Kidney capillary endothelial cell (primary cell): ENCODE measurements around the gene ADCY5.

Experiments
- DNase-seq: peaks from one replicate; pipeline ENCODE4 v3.0.0-alpha.2; 2018; ENCODE audit warnings: low spot score

ADCY5 gene

DNA sequence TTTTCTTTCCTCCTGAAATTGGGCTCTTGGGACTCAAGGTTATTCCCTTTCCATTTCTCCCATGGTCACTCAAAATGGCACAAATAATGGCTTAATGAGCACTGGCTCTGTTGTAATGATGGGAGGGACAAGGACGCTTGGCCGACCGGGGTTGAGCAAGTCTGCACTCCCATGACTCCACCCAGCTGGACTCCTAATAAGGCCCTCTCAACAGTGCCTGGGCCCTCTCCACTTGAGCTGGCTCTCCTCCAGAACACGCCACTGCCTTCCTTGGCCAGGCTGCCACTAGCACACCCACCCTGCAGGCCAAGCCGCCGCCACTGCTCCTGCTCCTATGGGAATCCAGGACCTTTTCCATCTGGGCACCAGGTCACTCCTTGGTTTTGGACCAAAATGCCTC, 42.3 kb downstream of the ADCY5 start:
- DNase-seq, result no peak

DNA sequence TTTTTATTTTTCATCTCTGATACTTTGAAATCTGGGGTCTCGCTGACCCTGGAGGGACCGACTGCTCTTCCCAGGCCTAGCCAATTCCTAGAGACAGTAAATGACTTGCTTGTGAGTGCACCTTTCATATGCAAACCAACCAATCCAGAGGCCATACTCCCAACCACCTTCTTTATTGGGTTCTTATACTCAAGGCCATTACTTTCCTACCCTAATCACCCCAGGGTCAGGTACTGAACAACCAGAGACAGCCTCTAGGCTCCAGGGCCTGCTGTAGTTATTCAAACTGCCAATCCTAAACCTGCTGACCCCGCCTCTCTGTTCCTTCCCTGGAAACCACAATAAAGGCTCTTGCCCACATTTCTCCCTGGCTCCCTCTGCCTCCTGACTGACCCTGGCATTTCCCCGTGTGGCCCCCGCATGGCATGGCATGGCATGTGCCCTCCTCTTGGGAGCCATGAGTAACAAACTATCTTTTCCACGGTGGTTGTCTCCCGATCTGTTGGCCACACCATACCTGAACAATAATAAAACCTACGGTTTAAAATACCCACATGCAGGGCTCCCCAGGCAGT, 42.9 kb downstream of the ADCY5 start:
- DNase-seq, result no peak

DNA sequence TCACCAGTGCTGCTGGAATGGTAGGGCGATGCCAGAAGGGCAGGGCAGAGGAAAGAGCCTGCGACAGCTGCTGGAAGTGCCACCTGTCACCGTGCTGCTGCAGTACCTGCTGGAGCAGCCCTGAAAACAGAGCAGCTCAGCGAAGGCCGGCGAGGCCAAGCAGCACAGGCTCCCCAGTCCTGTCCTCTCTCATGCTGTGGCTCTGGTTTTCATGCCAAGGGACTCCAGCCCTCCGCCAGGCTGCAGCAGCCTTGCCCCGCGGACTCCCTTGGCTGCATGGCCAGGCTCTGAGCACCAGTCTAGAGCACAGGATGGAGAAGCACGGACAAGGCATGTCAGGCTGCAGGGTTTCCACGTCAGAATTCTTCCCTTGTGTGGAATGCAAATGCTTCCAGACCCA, 43.9 kb downstream of the ADCY5 start:
- DNase-seq, result no peak

DNA sequence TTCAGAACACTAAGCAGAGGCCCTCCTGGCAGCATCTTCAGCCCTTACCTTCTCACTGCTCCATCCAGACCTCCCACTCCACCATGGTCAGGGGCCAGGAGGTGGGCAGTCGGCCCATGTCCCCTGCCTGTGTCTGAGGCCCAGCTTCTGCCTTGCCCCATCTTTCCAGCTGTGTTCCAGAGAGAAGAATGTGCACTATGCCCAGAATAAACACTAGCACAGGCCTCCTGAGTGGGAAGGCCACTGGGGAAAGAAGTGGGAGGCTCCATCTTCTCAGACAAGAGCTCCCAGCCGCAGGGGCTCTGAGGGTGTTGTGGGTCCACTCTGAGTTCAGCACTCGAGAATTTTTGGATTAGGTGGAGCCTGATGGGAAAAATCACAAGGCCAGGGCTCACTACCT, 44.5 kb downstream of the ADCY5 start:
- DNase-seq, result no peak

DNA sequence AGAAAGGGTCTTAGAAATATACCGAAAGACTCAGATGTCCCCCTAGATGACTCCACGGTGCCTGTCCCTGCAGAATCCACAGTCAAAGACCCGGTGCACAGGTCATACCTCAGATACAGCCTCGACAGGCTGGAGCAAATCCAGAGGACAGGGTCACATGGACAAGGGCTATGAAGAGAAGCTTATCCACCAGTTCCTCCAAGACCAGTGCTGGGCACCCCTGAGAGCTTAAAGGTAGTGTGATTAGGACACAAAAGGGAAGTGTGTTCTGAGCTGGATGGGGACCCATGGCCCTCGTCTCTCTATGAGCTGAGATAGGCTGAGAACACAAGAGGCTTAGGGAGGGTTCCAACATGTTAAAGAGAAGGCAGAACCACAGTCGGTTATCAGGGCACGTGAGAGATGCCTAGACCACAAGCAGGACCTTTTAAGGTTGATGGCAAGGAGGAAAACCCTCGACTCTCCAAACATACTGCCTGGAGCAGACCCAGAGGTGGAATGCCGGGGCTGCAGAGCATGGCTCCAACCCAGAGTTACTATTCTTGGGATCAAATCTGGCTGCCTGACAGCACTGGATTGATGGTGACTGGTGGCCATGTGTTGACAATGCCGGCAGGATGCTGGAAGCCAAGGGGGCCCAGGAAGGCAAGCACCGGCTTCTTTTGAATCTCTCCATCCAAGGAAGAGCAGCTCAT, 46.9 kb downstream of the ADCY5 start:
- DNase-seq, result no peak

DNA sequence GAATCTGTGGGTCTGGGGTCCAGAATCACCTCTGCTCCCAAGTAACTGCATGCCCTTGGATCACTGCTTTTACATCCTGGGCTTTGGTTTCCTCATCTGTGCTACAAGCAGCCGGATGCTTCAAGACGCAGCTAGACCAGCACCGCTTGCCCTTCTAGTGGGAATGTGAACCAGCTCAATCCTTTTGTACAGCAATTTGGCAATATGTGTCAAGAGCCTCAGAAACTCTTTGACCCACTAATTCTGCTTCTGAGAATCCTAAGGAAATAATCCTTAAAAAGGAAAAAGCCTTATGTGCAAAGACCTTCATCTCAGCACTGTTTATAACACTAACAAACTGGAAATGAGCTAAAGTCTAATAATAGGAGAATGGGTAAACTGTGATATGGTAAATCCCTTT, 48.7 kb downstream of the ADCY5 start:
- DNase-seq, result no peak

DNA sequence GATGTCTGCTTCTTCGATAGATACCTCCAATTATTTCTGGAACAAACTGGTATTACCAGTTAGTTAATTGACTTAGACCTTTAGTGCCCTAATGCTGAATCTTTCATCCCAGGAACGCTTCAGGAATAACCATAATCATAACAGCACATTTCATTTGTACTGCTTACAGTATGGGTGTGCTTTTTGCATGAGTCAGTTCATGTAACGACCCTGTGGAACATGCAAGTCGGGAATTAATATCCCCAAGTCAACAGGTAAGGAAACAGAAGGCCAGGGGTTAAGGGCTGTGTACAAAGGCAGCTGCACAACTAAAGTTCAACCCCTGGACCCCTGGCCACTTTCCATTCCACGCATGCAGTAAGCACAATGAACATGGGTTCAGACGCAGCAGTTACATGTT, 49.2 kb downstream of the ADCY5 start:
- no peak for DNase-seq

DNA sequence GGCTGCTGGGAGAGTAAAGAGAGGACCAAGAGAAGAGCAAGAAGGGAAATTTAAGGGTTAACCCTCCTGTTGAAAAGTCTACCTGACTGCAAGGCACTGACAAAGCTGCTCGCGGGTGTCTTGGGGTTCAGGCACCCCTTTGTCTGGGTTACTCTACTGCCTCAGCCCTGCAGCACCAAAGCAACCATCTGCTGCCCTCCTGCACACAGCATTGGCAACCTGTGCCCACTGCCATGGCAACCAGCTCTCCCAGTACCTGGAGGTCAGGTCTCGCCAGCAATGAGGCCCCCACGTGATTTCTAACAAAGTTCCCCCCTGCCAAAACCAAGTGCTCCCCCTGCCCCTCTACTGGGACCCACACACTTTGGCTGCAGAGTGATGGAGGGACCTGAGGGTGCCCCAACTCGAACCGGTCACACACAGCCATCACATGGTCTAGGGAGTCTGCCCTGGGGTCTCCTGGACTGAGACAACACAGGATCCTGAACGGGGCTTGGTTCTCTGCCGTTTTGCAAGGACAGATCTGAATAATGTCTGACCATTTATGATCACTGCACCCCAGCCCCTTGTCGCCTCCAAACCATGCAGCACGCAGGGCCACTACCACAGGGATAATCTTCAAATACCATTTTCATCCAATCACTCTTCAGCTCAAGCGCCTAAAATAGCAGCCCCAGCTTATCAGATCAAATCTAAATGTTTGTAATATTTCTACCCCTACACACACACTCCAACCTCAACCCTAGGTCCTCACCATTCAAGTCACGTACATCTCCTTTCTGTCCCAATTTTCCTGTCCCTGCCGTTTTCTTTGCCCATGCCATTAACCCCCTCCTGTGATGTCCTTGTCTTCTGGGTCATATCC, 50.7 kb downstream of the ADCY5 start:
- DNase-seq, result no peak

DNA sequence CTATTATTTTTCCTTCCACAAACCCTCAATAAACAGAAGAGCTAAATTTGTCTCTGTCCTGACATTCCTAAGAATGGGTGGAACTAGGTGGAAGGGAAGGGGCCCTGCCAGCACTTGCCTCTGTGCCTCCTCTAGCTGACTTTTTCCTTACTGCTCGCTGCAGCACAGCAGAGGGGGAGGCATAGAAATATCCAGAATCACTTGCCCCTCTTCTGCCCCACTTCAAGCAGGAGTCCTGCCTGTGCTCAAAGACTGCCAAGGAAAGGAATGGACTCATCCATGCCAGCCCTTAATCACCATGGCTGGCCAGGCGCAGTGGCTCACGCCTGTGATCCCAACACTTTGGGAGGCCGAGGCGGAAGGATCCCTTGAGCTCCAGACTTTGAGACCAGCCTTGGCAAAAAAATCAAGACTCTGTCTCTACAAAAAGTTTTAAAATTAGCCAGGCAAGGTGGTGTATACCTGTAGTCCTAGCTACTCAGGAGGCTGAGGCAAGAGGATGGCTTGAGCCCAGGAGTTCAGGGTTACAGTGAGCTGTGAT, 51.8 kb downstream of the ADCY5 start:
- DNase-seq, result no peak

DNA sequence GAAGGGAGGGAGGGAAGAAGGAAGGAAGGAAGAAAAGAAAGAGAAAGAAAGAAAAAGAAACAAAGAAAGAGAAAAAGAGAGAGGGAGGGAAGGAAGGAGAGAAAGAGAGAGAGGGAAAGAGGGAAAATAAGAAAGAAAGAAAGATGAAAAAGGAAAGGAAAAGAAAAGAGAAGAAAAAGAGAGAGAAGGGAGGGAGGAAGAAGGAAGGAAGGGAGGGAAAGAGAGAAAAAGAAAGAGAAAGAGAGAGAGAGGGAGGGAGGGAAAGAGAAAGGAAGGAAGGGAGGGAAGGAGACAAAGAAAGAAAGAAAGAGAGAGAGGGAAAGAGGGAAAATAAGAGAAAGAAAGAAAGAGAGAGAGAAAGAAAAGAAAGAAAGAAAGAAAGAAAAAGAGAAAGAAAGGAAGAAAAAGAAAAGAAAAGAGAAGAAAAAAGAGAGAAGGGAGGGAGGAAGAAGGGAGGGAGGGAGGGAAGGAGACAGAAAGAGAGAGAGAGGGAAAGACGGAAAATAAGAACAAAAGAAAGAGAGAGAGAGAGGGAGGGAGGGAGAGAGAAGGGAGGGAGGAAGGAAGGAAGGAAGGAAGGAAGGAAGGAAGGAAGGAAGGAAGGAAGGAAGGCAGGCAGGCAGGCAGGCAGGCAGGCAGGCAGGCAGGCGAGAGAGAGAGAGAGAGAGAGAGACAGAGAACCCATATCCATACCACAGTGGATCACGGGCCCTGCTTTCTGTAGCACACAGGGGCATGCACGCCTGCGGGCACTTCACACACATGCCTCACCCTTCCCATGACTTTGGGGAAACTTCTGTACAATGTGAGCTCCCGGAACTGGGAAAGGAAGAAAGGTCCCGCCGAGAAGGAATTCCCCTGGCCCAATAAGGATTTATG, 52.5 kb downstream of the ADCY5 start:
- DNase-seq, result no peak

DNA sequence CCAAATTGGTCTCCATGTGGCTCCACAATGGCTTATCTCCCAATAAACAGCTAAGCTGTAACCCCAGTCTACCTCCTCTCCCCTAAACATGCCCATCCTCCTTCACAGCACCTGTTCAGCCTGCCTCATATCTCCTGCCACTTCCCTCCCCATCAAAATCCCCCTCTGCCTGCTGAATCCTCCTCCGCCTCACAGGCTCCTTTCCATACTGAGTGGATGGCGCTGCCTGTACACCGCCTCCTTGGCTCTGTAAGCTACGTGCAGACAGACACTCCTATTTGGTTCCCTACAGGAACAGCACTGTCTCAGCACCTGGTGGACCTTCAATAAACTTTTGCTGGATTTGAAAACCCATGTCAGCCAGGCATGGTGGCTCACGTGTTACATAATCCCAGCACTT, 53.7 kb downstream of the ADCY5 start:
- DNase-seq, result no peak

DNA sequence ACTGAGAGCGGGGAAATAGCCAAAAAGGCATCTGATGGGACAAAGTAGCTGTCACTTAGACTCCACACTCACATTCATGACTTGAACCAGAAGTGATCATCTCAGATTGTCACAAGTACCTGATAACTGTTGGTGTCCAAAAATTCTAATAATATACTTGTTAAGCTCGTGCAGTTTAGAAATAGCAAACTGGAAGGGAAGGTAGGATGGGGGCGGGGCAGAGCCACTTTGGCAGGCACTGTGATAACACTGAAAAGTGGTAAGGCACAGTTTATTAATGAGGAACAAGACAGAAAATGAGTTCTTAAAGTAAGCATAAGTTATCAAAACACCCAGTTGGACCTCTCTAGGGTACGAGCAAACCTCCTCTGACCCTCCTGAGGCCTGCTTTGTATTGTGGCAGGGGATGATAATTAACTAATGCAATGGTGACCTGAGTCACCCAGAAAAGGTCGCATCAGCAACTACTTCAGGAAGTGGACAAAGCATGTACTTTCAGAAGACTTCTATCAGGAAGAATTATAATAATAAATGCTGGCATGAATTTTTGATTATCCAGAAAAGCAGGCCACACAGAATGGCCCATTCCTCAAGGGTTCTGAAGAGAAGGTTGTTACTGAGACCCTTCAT, 54.4 kb downstream of the ADCY5 start:
- DNase-seq, result no peak

DNA sequence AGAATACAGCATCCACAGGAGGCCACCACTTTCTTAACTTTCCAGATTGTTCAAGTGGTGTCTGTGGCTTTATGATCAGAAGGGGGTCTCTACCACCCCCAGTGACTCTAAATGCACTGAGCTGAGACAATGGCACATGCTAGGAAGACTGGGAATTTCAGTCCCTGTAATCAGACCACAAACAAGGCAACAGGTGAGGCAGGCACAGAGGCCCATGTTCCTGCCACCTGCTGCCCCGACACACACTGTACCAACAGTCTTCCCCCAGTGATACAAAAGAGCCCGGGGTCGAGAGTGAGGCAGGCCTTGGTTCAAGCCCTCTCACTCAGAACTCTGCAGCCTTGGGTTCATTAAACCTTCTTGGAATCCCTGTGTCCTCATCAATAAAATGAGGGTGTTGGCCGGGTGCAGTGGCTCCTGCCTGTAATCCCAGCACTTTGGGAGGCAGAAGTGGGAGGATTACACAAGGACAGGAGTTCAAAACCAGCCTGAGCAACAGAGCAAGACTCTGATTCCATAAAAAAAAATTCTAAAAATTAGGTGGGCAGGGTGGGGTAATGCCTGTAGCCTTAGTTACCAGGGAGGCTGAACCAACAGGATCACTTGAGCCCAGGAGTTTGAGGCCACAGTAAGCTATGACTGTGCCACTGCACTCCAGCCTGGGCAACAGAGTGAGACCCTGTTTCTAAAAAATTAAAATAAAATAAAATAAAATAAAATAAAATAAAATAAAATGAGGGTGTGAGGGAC, 55.8 kb downstream of the ADCY5 start:
- DNase-seq, result no peak

DNA sequence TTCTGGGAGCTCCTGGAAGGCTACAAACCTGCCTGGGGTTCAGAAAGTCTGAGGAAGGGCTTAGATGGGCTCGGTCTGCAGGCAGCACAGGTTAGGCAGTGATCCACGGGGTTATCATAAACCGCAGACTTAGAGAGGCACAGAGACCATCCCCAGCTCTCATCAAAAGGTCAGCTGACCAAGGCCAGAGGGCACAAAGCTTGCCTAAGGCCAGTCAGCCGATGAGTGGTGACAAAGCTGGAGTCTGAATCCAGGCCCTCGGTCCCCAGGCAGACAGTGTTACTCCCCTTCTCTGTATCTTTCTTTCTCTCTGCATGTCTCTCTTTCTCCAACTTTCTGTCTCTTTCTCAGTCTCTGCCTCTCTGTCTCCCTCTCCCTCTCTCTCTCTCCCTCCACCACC, 56.5 kb downstream of the ADCY5 start:
- DNase-seq, result no peak

DNA sequence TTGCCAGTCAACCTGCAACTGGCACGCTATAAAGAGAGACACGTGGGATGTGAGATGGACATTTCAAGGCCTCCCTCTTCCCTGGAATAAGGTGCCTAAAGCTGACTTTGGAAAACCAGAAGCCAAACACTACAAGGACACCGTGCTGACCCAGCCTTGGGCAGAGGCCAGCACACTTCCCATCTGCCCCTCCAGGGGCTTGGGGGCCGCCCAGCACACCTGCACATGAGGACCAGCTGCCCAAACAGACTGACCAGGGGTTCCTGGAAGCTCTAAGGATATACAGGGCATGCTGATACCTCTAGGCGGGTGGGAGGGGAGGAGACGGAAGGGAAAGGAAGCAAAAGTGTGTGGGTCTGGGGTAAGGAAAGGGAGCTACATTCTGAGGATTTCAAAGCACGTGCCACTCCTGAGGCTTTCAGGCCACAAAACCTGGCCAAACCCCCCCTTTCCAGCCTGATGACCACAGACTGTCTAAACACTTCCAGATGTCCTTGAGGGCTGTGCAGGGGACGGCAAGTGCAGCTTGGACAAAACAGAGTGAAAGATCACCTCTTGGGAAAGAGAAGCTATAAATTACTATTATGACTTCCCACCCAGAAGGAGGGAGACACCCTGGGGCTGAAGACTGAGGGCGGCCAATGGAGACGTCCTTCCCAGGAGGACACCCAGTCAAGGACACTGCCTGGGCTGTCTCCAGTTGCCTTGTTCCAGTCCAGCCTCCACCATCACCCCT, 57.9 kb downstream of the ADCY5 start:
- no peak for DNase-seq

DNA sequence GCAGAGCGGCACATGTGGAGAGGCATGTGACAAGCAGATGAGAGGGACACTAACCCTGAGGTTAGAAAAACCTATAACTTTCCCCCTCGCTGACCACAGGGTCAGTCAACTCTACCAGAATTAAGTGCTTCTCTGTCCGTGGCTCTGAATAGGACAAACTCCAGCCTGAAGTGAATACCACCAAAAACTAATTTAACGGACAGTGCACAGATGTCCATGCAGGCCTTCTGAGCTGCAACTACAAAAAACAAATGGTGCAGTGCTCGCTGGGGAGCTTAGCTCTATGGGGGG, 59.3 kb downstream of the ADCY5 start:
- DNase-seq, result no peak

DNA sequence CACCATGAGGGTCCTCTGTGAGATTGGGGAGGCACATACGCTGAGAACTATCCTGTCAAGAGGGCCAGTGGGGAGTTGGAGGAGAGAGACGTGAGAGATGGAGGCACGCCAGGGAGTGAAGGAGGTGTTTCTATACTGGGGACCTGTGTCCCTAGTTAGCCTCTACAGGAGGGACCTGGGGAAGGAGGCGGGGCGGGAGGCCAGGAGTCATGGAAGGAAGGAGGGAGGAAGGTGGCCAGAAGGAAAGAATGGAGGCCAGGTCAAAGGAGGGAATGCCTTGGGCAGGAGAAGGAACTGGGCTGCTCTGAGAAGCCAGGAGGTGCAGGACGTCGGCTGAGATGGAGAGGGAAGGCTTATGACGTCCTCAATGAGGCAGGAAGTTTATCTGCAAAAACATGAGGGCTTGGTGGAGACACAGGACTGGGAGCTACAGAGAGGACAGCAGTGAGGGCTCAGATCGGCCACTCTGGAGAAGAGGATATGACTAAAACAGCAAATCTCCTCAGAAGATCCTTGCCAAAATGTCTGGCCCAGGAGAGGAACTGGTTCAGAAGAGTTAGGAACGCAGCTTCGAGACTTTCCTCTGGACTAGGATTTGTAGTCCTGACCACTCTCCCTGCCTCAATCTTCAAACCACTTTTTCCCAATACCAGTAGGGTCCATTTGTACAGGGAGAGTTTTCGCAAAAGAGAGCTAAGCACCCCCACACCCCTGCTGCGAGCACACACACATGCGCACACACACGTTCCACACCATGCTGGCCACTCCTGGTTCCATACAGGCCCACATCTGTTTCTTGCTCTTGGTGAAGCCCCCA, 59.9 kb downstream of the ADCY5 start:
- DNase-seq, result no peak

DNA sequence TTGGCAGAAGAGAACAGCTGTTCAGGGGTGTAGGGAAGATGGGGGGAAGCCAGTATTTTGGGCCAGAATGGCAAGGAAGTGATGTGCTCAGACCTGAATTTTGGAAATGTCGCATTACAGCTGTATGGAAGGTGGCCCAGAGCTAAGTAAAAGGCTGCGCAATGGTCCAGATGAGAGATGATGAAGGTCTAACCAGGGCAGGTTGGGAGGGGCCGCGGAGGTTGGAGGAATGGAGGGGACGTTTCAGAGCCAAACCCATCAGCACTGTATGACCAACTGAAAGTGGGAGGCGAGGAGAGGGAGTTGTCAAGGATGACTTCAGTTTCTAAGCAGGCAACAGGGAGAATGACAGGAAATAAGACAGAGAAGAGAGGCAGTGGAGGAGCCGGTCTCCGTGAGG, 60.8 kb downstream of the ADCY5 start:
- DNase-seq, result no peak

DNA sequence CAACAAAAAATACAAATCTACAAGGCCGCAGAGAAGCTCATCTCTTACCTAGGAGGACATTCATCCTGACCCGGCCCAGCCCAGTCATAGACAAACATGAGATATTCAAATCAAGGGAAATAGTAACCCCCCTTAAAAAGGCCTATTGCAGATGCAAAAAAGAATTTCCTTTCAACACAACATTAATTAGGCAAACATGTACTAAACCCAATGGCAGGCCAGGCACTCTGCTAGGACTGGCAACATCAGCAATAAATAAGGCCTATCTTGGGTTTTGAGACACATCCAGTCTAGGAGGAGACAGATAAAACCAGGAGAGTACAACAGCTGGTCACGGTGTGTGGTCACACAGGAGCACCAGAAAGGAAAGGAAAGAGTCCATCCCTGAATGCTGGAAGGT, 61.4 kb downstream of the ADCY5 start:
- DNase-seq, result no peak
